Fibroblast of the aortic adventitia (primary cell): ENCODE results near the gene CENPS. TPM values are rescaled to one million over a fixed set of nuclear protein-coding genes. Genes with fewer than 3 reads are reported as not detected.

Experiments
- DNase-seq: peaks from one replicate; pipeline ENCODE4 v3.0.0-alpha.2; 2010; ENCODE audit warnings: low read depth
- H3K4me3 ChIP-seq: 2 replicates; pipeline ENCODE4 v1.5.1; 2011; ENCODE audit warnings: low read depth, mild to moderate bottlenecking, control low read depth, low read length, moderate library complexity
- CTCF ChIP-seq: IDR thresholded peaks from 2 replicates; pipeline ENCODE4 v1.5.1; 2011; ENCODE audit warnings: mild to moderate bottlenecking, low read length, control low read depth, inconsistent platforms; ENCODE audit not compliant: insufficient read depth
- total RNA-seq: library from RNA; depleted of rRNA; stranded (reverse); fragments of >200 nt; gene quantifications from 2 replicates; pipeline ENCODE4 v1.2.3, GENCODE V29; 2012; ENCODE audit warnings: low replicate concordance

CENPS gene
- total RNA-seq, 1 donor: 25.8 TPM

GRCh38 chr1:10431070-10431730, 967 bp downstream of the CENPS start:
- peak overlapping the region; percentile 89 for H3K4me3 ChIP-seq
- peak; percentile 38 for DNase-seq
- no peak for TF ChIP-seq CTCF

GRCh38 chr1:10432910-10433700, 2.9 kb downstream of the CENPS start:
- no peak for DNase-seq
- TF ChIP-seq CTCF: no peak
- H3K4me3 ChIP-seq: no peak overlapping the region

GRCh38 chr1:10433790-10434189, 3.6 kb downstream of the CENPS start:
- no peak for DNase-seq
- no peak for TF ChIP-seq CTCF
- H3K4me3 ChIP-seq: no peak overlapping the region

- H3K4me3 ChIP-seq: no peak overlapping the region
- TF ChIP-seq CTCF: no peak
- no peak for DNase-seq
Measured at GRCh38 chr1:10434590-10434989, 4.4 kb downstream of the CENPS start.

GRCh38 chr1:10437052-10437451, 6.8 kb downstream of the CENPS start:
- no peak for DNase-seq
- no peak overlapping the region for H3K4me3 ChIP-seq
- TF ChIP-seq CTCF: no peak

- no peak for TF ChIP-seq CTCF
- no peak for DNase-seq
- H3K4me3 ChIP-seq: no peak overlapping the region
Measured at GRCh38 chr1:10438677-10439163, 8.5 kb downstream of the CENPS start.
